ENCODE data around the gene ZNF268. TPM values are rescaled to one million over a fixed set of nuclear protein-coding genes. Genes with fewer than 3 reads are reported as not detected.

ZNF268 gene
- total RNA-seq, 4 donors from 2014 or later: 7.1 to 24.6 (median 15.4) TPM

- DNase-seq (ENCODE audit: low spot score in 2 of 2): peak in 1 of 2 donors; percentile 66
- intact Hi-C loops (cut with DNase I; ENCODE audit: low total_unique reads): no loop called here
- no peak overlapping the region for H3K4me3 ChIP-seq (ENCODE audit: low read depth, poor library complexity, severe bottlenecking)
- WGBS, 2 donors: 88 to 92% methylated on average over 6 of the region's 6 CpGs
- TF ChIP-seq CTCF (IDR thresholded peaks at IDR 0.05) (no peak), POLR2A (IDR thresholded peaks at IDR 0.05) (no peak)
These were observed 39.2 kb downstream of the ZNF268 start for GRCh38 chr12:133220521-133220920.

GRCh38 chr12:133221241-133221640 is 39.9 kb downstream of the ZNF268 start:
- DNase-seq (ENCODE audit: low spot score in 2 of 2): peak in 1 of 2 donors; percentile 36
- TF ChIP-seq CTCF (IDR thresholded peaks at IDR 0.05) (no peak), POLR2A (IDR thresholded peaks at IDR 0.05) (no peak)
- 85 to 86% methylated on average over 14 to 16 of the region's 16 CpGs for WGBS, 2 donors
- H3K4me3 ChIP-seq (ENCODE audit: low read depth, poor library complexity, severe bottlenecking): no peak overlapping the region
- intact Hi-C loops (cut with DNase I; ENCODE audit: low total_unique reads): no loop called here

- intact Hi-C loops (cut with DNase I; ENCODE audit: low total_unique reads): no loop called here
- 83 to 88% methylated on average over 10 of the region's 10 CpGs for WGBS, 2 donors
- H3K4me3 ChIP-seq (ENCODE audit: low read depth, poor library complexity, severe bottlenecking): no peak overlapping the region
- no peak for TF ChIP-seq CTCF (IDR thresholded peaks at IDR 0.05)
- no peak for TF ChIP-seq POLR2A (IDR thresholded peaks at IDR 0.05)
- peak in 1 of 2 donors; percentile 34 for DNase-seq (ENCODE audit: low spot score in 2 of 2)
These were observed 40.9 kb downstream of the ZNF268 start for GRCh38 chr12:133222211-133222610.

- TF ChIP-seq POLR2A (IDR thresholded peaks at IDR 0.05): no peak
- no peak for TF ChIP-seq CTCF (IDR thresholded peaks at IDR 0.05)
- intact Hi-C loops (cut with DNase I; ENCODE audit: low total_unique reads): no loop called here
- 84 to 88% methylated on average over 3 to 4 of the region's 4 CpGs for WGBS, 2 donors
- no peak overlapping the region for H3K4me3 ChIP-seq (ENCODE audit: low read depth, poor library complexity, severe bottlenecking)
- peak in 1 of 2 donors; percentile 67 for DNase-seq (ENCODE audit: low spot score in 2 of 2)
These were observed 44.2 kb downstream of the ZNF268 start for GRCh38 chr12:133225527-133225926.

- TF ChIP-seq CTCF (IDR thresholded peaks at IDR 0.05) (no peak), POLR2A (IDR thresholded peaks at IDR 0.05) (no peak)
- intact Hi-C loops (cut with DNase I; ENCODE audit: low total_unique reads): no loop called here
- WGBS, 2 donors: 74 to 91% methylated on average over 6 to 8 of the region's 8 CpGs
- H3K4me3 ChIP-seq (ENCODE audit: low read depth, poor library complexity, severe bottlenecking): no peak overlapping the region
- peak in 1 of 2 donors; percentile 75 for DNase-seq (ENCODE audit: low spot score in 2 of 2)
These were observed 45.4 kb downstream of the ZNF268 start for GRCh38 chr12:133226690-133227089.

GRCh38 chr12:133227281-133227852 is 46.1 kb downstream of the ZNF268 start:
- 77 to 100% methylated on average over 3 to 6 of the region's 7 CpGs for WGBS, 2 donors
- H3K4me3 ChIP-seq (ENCODE audit: low read depth, poor library complexity, severe bottlenecking): no peak overlapping the region
- peak in 1 of 2 donors; percentile 64 for DNase-seq (ENCODE audit: low spot score in 2 of 2)
- no peak for TF ChIP-seq POLR2A (IDR thresholded peaks at IDR 0.05)
- no peak for TF ChIP-seq CTCF (IDR thresholded peaks at IDR 0.05)
- intact Hi-C loops (cut with DNase I; ENCODE audit: low total_unique reads): no loop called here
